Measurements from ENCODE around the gene BET1L. TPM values are rescaled to one million over a fixed set of nuclear protein-coding genes. Genes with fewer than 3 reads are reported as not detected.

Gene BET1L
- total and polyA plus RNA-seq, 3 donors from 2014 or later, result 43.7 to 79.9 (median 47.5) TPM

GRCh38 chr11:211741-212140, 4.5 kb upstream of the BET1L start:
- no peak for TF ChIP-seq POLR2A (IDR thresholded peaks at IDR 0.05)
- no peak for TF ChIP-seq CTCF (IDR thresholded peaks at IDR 0.05)
- 88% methylated on average over 7 to 9 of the region's 9 CpGs for WGBS, 2 donors
- intact Hi-C loops (cut with DNase I; ENCODE audit: low total_unique reads), result no loop called here
- DNase-seq, result no peak
- H3K27ac ChIP-seq, result no peak overlapping the region
- peaks cover 12% of the 10 kb centered on the region for H3K4me1 ChIP-seq
- H3K9me3 ChIP-seq, result no peaks in the 10 kb centered on the region
- H3K4me3 ChIP-seq, result no peak overlapping the region
- H3K36me3 ChIP-seq (ENCODE audit: low read depth, missing control alignments), result no peaks in the 10 kb centered on the region
- no peaks in the 10 kb centered on the region for H3K27me3 ChIP-seq

DNA sequence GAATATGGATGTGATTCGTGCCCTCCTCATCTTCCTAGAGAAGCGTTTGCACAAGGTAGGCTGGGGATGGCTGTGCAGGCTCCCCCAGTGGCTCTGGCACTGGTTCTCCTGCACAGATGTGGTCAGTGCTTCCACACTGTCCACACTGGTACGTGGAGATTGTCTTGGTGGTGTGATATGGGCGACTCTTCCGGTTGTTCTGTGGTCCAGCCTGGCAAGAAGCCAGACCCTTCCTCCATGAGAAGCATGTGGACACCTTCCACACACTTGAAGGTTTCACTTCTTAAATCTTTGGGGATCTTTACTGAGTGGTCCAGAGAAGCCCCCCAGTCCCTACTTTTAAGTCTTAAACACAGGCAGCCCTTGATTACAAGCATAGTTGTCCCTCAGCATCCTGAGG, 4.1 kb upstream of the BET1L start:
- Histone ChIP-seq H3K27ac (no peak overlapping the region), H3K9me3 (no peaks in the 10 kb centered on the region), H3K36me3 (ENCODE audit: low read depth, missing control alignments) (no peaks in the 10 kb centered on the region), H3K27me3 (no peaks in the 10 kb centered on the region), H3K4me1 (peaks cover 14% of the 10 kb centered on the region), H3K4me3 (no peak overlapping the region)
- intact Hi-C loops (cut with DNase I; ENCODE audit: low total_unique reads), result no loop called here
- DNase-seq, result no peak
- 65% methylated on average over 5 of the region's 5 CpGs; no CpG with 5 or more reads in 1 of the 2 donors for WGBS, 2 donors
- TF ChIP-seq POLR2A (IDR thresholded peaks at IDR 0.05) (no peak), CTCF (IDR thresholded peaks at IDR 0.05) (no peak)

- DNase-seq, result no peak
- Histone ChIP-seq H3K9me3 (no peaks in the 10 kb centered on the region), H3K27me3 (no peaks in the 10 kb centered on the region), H3K27ac (no peak overlapping the region), H3K36me3 (ENCODE audit: low read depth, missing control alignments) (no peaks in the 10 kb centered on the region), H3K4me3 (no peak overlapping the region), H3K4me1 (peaks cover 19% of the 10 kb centered on the region)
- intact Hi-C loops (cut with DNase I; ENCODE audit: low total_unique reads), result no loop called here
- 90 to 96% methylated on average over 5 of the region's 5 CpGs for WGBS, 2 donors
- TF ChIP-seq CTCF (IDR thresholded peaks at IDR 0.05) (no peak), POLR2A (IDR thresholded peaks at IDR 0.05) (no peak)
Observed at GRCh38 chr11:210803-211180, 3.6 kb upstream of the BET1L start.

- TF ChIP-seq POLR2A (IDR thresholded peaks at IDR 0.05), result no peak
- TF ChIP-seq CTCF (IDR thresholded peaks at IDR 0.05), result no peak
- peak; percentile 11 for DNase-seq
- Histone ChIP-seq H3K36me3 (ENCODE audit: low read depth, missing control alignments) (no peaks in the 10 kb centered on the region), H3K27me3 (no peaks in the 10 kb centered on the region), H3K27ac (no peak overlapping the region), H3K4me3 (no peak overlapping the region), H3K4me1 (peaks cover 24% of the 10 kb centered on the region), H3K9me3 (no peaks in the 10 kb centered on the region)
- 79 to 86% methylated on average over 8 to 9 of the region's 9 CpGs for WGBS, 2 donors
- intact Hi-C loops (cut with DNase I; ENCODE audit: low total_unique reads), result no loop called here
Observed at GRCh38 chr11:210122-210802, 3.1 kb upstream of the BET1L start.
